Adipocyte (in vitro differentiated cells): ENCODE measurements around the gene GPA33.

Source experiments
- DNase-seq: peaks from one replicate; pipeline ENCODE4 v3.0.0-alpha.2; 2015; ENCODE audit warnings: low read depth
- H3K27me3 ChIP-seq: replicated peaks from 2 replicates; pipeline ENCODE4 v1.7.0; 2013; ENCODE audit warnings: mild to moderate bottlenecking, low read length, moderate library complexity; ENCODE audit not compliant: control insufficient read depth, insufficient read depth
- H3K36me3 ChIP-seq: 2 replicates; pipeline ENCODE4 v1.7.0; 2013; ENCODE audit warnings: low read length, mild to moderate bottlenecking, moderate library complexity; ENCODE audit not compliant: control insufficient read depth, insufficient read depth, severe bottlenecking
- H3K4me1 ChIP-seq: 2 replicates; pipeline ENCODE4 v1.7.0; 2013; ENCODE audit warnings: mild to moderate bottlenecking, low read length, moderate library complexity; ENCODE audit not compliant: control insufficient read depth, insufficient read depth
- H3K4me3 ChIP-seq: 2 replicates; pipeline ENCODE4 v1.7.0; 2013; ENCODE audit warnings: mild to moderate bottlenecking, low read length, moderate library complexity
- H3K9ac ChIP-seq: 2 replicates; pipeline ENCODE4 v1.7.0; 2013; ENCODE audit warnings: mild to moderate bottlenecking, low read length, moderate library complexity
- H3K9me3 ChIP-seq: 2 replicates; pipeline ENCODE4 v1.7.0; 2013; ENCODE audit warnings: mild to moderate bottlenecking, low read length, moderate library complexity; ENCODE audit not compliant: control insufficient read depth

The GPA33 gene

DNA sequence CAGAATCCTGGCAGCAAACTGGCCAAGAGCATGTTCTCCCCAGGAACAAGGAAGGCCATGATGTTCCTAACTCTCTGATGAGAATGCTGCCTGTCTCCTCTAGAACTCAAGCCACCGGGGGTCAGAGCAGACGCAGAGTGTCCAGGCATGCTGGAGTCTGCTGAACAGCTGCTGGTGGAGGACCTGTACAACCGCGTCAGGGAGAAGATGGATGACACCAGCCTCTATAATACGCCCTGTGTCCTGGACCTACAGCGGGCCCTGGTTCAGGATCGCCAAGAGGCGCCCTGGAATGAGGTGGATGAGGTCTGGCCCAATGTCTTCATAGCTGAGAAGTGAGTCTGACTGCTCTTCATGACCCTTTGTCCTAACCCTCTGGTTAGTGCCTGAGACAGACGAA, 27.0 kb upstream of the GPA33 start:
- Histone ChIP-seq H3K9ac (no peak overlapping the region), H3K27me3 (peaks cover 55% of the 10 kb centered on the region), H3K36me3 (no peaks in the 10 kb centered on the region), H3K4me3 (no peak overlapping the region), H3K9me3 (no peaks in the 10 kb centered on the region), H3K4me1 (no peaks in the 10 kb centered on the region)
- DNase-seq, result no peak

DNA sequence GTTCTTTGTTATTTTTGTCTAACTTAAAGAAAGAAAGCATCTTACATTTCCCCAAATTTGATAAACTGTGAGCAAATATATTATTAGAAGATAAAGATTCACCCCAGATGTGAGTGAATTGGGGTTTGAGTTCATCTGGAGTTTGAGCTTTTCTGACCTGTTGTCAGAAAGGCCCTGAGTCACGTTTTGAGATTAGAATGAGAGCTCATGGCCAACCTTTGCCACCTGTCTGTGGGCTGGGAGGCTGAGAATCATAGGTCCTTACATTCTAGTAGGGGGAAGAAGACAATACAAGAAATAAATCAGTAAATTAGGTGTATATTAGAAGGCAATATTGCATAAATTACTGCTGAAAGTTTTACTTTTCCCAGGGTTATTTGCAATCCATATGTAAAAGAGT, 26.0 kb upstream of the GPA33 start:
- no peaks in the 10 kb centered on the region for H3K4me1 ChIP-seq
- H3K27me3 ChIP-seq, result peaks cover 56% of the 10 kb centered on the region
- no peak overlapping the region for H3K9ac ChIP-seq
- DNase-seq, result no peak
- H3K36me3 ChIP-seq, result no peaks in the 10 kb centered on the region
- H3K9me3 ChIP-seq, result no peaks in the 10 kb centered on the region
- no peak overlapping the region for H3K4me3 ChIP-seq

DNA sequence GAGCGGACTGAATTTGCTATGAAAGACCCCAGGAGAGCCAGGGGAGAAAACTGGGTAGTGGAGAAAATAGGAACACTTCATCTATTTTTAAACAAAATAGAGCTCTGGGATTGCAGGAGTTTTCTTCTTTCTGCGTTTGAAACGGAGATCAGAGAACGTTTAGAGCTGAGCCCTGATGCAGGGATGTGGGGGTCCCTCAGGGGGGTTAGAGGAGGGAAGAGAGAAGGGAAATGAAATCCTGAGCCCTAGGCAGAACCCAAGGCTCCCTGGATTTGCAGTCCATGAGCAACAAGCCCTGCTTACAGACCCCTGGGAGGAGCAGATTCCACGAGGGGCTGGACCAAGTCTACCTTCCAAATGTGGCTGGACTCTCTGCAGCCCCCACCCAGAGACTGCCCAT, 25.5 kb upstream of the GPA33 start:
- Histone ChIP-seq H3K9ac (no peak overlapping the region), H3K4me1 (no peaks in the 10 kb centered on the region), H3K36me3 (no peaks in the 10 kb centered on the region), H3K27me3 (peaks cover 52% of the 10 kb centered on the region), H3K4me3 (no peak overlapping the region), H3K9me3 (peaks cover 2% of the 10 kb centered on the region)
- DNase-seq, result no peak

DNA sequence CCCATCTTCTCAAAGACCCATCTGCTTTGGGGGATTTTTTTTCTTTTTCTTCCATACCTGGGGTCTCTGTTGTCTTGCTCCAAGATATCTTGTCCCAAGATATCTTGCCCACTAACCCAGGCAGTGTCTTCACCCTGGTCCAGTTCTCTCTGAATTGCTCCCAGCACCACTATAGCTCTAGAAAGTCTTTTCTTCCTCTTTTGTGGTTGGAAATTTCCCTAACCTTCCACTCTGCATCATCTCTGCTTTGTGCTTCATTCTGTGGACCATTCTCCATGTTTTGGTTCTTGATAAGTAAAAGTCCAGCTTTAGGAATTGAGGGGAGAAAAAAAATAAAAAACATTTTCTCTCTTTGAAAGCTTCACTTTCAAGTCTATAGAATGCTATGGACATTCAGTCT, 24.5 kb upstream of the GPA33 start:
- DNase-seq, result no peak
- Histone ChIP-seq H3K4me1 (no peaks in the 10 kb centered on the region), H3K9ac (no peak overlapping the region), H3K36me3 (no peaks in the 10 kb centered on the region), H3K9me3 (peaks cover 9% of the 10 kb centered on the region), H3K4me3 (no peak overlapping the region), H3K27me3 (peaks cover 45% of the 10 kb centered on the region)

DNA sequence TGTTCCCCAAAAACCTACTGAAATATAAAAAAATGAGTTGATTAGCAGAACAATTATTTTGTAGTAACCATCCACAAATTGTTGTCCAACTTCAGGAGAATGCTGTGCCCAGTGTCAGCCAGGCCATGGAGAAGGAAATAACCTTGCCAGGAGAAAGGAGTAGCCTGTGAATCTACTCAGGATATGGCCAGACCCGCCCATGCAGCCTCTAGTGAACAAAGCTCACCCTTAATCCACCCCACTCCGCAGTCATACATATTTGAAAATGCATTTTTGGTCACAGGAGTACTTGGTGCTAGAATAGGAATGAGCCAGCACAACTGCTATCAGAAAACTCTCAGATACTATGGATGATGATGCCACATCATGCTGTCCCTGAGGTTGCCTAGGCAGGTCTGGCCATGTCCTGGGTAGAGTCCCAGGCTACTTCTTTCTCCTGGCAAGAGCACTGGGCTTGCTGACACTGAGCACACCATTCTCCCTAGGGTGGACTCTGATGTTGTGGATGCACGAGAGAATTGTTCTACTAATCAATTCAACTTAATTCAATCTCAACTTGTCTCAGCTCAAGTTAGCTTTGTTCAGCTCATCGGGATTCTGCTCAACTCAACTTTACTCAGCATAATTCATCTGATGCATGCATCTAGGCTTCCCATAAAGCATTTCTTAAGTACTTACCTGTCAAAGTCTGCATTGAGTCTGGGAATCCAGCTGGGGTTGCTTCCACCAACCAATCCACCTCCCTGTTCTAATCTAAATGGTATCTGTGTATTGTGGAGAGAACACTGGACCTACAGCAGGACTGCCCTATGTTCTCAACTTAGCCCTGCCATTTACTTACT, 21.9 kb upstream of the GPA33 start:
- no peak overlapping the region for H3K9ac ChIP-seq
- no peaks in the 10 kb centered on the region for H3K4me1 ChIP-seq
- H3K9me3 ChIP-seq, result peaks cover 9% of the 10 kb centered on the region

DNA sequence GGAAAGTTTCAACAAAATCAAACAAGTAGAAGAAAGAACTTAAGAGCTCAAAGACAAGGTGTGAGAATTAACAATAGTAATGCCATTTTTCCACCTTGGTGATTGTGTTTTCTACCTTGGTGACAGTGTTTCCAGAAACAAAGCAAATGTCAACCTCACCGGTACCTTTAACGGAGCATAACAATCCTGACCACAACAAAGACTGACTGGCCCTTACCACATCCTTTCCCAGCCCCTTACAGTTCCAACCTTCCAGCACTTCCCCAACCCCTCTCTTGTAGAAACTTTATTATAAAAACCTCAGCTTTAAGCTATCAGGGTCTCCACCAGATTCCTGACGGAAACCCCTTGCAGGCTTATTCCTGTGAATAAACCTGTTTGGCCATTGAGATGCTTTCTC, 20.4 kb upstream of the GPA33 start:
- Histone ChIP-seq H3K4me3 (no peak overlapping the region), H3K27me3 (peaks cover 31% of the 10 kb centered on the region), H3K9ac (no peak overlapping the region), H3K9me3 (peaks cover 9% of the 10 kb centered on the region), H3K4me1 (no peaks in the 10 kb centered on the region), H3K36me3 (no peaks in the 10 kb centered on the region)
- no peak for DNase-seq

More for the DNA sequence above, 21.9 kb upstream of the GPA33 start:
- H3K4me3 ChIP-seq, result no peak overlapping the region
- no peak for DNase-seq
- H3K36me3 ChIP-seq, result no peaks in the 10 kb centered on the region
- H3K27me3 ChIP-seq, result peaks cover 28% of the 10 kb centered on the region

DNA sequence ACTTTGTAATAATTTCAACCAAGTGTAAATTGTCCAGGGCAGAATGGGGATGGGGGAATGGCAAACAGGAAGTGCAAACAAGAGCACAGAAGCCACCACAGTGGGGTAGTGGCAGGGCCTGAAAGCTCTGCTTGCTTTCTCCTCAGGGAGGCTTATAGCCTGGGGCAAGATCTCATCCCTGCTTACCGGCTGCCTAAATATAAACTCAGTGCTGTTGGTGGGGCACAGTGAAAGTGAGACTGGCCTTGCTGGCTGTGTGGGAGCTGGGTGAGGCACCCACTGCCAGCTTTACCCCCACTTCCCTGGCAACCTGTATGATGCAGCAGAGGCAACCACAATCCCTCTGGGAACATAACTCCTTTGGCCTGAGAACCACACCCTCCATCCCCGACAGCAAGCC, 18.9 kb upstream of the GPA33 start:
- Histone ChIP-seq H3K36me3 (no peaks in the 10 kb centered on the region), H3K4me1 (no peaks in the 10 kb centered on the region), H3K4me3 (no peak overlapping the region), H3K27me3 (peaks cover 31% of the 10 kb centered on the region), H3K9me3 (peaks cover 9% of the 10 kb centered on the region), H3K9ac (no peak overlapping the region)
- no peak for DNase-seq

DNA sequence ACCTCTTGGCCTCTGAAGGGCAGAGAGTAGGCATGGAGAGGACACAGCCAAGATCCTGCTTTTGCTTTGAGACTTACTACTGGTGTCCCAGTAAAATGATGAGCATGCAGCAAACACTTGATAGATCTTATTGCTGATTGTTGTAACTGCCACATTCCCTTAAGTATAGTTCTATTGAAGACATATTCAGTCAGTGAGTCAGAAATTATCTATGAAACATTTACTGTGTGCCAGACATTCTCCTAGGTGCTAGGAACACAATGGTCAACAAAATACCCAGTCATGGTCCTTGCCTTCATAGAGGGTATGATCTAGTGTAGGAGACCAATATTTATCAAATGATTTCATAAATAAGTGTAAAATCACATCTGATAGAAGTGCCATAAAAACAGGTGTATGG, 17.3 kb upstream of the GPA33 start:
- peaks cover 30% of the 10 kb centered on the region for H3K27me3 ChIP-seq
- no peak overlapping the region for H3K9ac ChIP-seq
- no peak for DNase-seq
- H3K4me3 ChIP-seq, result no peak overlapping the region
- no peaks in the 10 kb centered on the region for H3K4me1 ChIP-seq
- no peaks in the 10 kb centered on the region for H3K36me3 ChIP-seq
- peaks cover 9% of the 10 kb centered on the region for H3K9me3 ChIP-seq

DNA sequence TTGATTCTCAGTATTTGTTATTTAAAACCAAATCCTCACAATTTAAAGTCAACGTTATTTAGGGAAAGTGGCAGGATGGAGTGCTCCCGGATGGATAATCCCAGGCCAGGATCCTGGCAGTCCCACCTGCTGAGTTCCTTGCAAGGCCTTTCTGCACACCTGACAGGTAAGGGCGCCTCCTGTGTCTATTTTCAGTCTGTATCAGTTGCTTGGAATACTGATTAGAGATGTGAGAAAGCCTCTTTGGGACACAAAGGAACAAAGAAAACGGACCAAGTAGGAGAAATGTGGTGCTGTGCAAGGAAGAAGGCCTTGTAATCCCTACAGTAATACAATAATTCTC, 15.9 kb upstream of the GPA33 start:
- Histone ChIP-seq H3K9me3 (peaks cover 9% of the 10 kb centered on the region), H3K27me3 (peaks cover 22% of the 10 kb centered on the region), H3K36me3 (no peaks in the 10 kb centered on the region), H3K9ac (no peak overlapping the region), H3K4me3 (no peak overlapping the region), H3K4me1 (no peaks in the 10 kb centered on the region)
- no peak for DNase-seq

DNA sequence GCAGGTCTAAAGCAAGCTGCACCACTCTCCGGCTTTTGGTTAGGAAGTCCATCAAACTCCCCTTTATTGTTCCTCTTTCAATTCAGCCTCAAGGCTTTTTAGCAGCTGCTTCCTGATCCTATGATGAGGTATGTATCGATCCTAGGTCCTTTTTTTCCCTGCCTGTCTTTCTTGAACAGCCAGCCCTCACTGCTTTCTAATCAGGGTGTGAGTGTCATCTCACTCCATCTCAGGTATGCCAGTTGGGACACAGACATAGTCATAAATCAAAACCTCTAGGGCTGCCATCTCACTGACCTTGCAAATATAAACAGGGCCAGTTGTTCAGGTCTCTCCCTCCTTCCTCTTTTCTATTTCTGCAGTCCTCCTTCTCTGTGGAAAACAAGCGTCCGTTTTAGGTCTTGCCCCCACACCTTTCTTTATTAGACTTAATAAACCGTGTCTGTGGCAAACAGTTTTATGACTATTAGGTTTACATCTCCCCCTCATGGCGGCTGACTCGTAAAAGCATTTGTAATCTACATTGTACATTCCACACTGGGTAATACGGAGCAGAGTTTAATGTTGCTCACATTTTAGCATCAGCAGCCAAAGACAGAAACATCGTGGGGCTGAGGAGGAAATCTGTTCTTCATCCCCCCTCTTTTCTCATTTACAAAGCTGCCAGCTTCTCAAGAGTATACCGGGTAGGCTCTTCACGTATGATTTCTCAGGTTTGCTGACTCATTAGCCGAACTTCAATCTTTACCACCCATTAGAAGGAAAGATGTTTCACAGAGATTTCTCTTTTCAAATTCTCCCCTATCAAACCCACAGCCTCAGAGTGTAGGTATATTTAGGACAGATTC, 15.3 kb upstream of the GPA33 start:
- Histone ChIP-seq H3K27me3 (peaks cover 22% of the 10 kb centered on the region), H3K36me3 (no peaks in the 10 kb centered on the region), H3K9me3 (peaks cover 6% of the 10 kb centered on the region), H3K4me3 (no peak overlapping the region), H3K9ac (no peak overlapping the region), H3K4me1 (no peaks in the 10 kb centered on the region)
- no peak for DNase-seq

DNA sequence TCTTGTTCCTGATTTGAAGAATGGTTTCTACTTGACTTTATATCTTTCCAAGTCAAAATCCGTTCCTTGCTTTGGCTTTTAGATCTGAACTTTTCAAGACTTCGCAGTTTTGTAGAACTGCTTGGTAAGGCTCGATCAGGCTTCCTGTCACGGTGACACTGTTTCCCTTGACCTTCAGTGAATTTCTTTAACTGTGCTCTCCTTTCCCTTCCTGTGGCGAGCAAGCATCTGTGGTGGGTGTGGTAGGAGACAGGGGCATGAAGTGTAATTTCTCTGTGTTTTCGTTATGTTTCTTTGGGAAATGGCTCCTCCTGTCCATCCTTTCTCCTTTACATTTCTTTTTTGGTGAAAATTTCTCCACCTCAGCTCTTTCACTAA, 14.1 kb upstream of the GPA33 start:
- Histone ChIP-seq H3K27me3 (peaks cover 22% of the 10 kb centered on the region), H3K4me3 (no peak overlapping the region), H3K4me1 (no peaks in the 10 kb centered on the region), H3K9me3 (no peaks in the 10 kb centered on the region), H3K9ac (no peak overlapping the region), H3K36me3 (no peaks in the 10 kb centered on the region)
- no peak for DNase-seq
